WTC11 (cell line): ENCODE measurements around the gene RTL5. TPM values are rescaled to one million over a fixed set of nuclear protein-coding genes. Genes with fewer than 3 reads are reported as not detected.

Source experiments
- ATAC-seq: fragments of 200-7000 bp; cut with Tn5 transposase; 2 replicates; pipeline ENCODE4 v1.10.0; 2021; ENCODE audit warnings: mild to moderate bottlenecking, moderate library complexity
- CTCF ChIA-PET: fragments of 300-600 bp; sonication (Branson Sonifier 250); formaldehyde crosslinking; loops from one replicate; lab custom pipeline; 2021; ENCODE audit warnings: antibody characterized with exemption; lab: Charles Lee
- POLR2A ChIA-PET: fragments of 350-600 bp; sonication (Branson Sonifier 250); formaldehyde crosslinking; loops from one replicate; lab custom pipeline; 2021; ENCODE audit warnings: antibody characterized with exemption; lab: Charles Lee
- DNase-seq: peaks from one replicate; pipeline ENCODE4 v3.0.0; 2021; ENCODE audit warnings: low spot score
- H3K27ac Mint-ChIP-seq: 2 replicates; pipeline ENCODE4 v1.8.0; 2021; ENCODE audit warnings: mixed read lengths
- H3K27me3 Mint-ChIP-seq: 2 replicates; pipeline ENCODE4 v1.8.0; 2021; ENCODE audit warnings: low read depth, mild to moderate bottlenecking, moderate library complexity, mixed read lengths
- H3K36me3 Mint-ChIP-seq: 2 replicates; pipeline ENCODE4 v1.8.0; 2021; ENCODE audit warnings: mixed read lengths
- H3K4me1 Mint-ChIP-seq: 2 replicates; pipeline ENCODE4 v1.8.0; 2022; ENCODE audit warnings: mixed read lengths
- H3K4me3 Mint-ChIP-seq: 2 replicates; pipeline ENCODE4 v1.8.0; 2021; ENCODE audit warnings: mild to moderate bottlenecking, moderate library complexity, mixed read lengths
- H3K9me3 Mint-ChIP-seq: 2 replicates; pipeline ENCODE4 v1.8.0; 2021; ENCODE audit warnings: mixed read lengths
- ATF1 ChIP-seq: sonication (generic); formaldehyde crosslinking; IDR thresholded peaks from 2 replicates; pipeline ENCODE4 v1.8.1; 2023; ENCODE audit warnings: mild to moderate bottlenecking, moderate library complexity, missing genetic modification reagents
- CBFB ChIP-seq: sonication (generic); formaldehyde crosslinking; IDR thresholded peaks from 2 replicates; pipeline ENCODE4 v1.8.1; 2022; ENCODE audit warnings: mild to moderate bottlenecking, low read depth, missing genetic modification reagents
- ELF4 ChIP-seq: sonication (generic); formaldehyde crosslinking; IDR thresholded peaks from 2 replicates; pipeline ENCODE4 v1.8.1; 2022; ENCODE audit warnings: low read depth, mild to moderate bottlenecking, moderate library complexity, missing genetic modification reagents
- ERG ChIP-seq: fragments of 250-450 bp; sonication (Bioruptor Pico); IDR thresholded peaks from 2 replicates; pipeline ENCODE4 v1.8.0; 2021; ENCODE audit warnings: mild to moderate bottlenecking
- FOXP4 ChIP-seq: sonication (generic); formaldehyde crosslinking; IDR thresholded peaks from 2 replicates; pipeline ENCODE4 v1.8.0; 2022; ENCODE audit warnings: mild to moderate bottlenecking, missing genetic modification reagents
- IRF2 ChIP-seq: sonication (generic); formaldehyde crosslinking; IDR thresholded peaks from 2 replicates; pipeline ENCODE4 v1.8.0; 2022; ENCODE audit warnings: low read depth, missing genetic modification reagents, borderline replicate concordance
- JAZF1 ChIP-seq: fragments of 250-450 bp; sonication (Bioruptor Pico); IDR thresholded peaks from 2 replicates; pipeline ENCODE4 v1.9.0; 2021; ENCODE audit warnings: moderate library complexity, mild to moderate bottlenecking, inconsistent platforms
- OVOL2 ChIP-seq: fragments of 250-450 bp; sonication (Bioruptor Pico); IDR thresholded peaks from 2 replicates; pipeline ENCODE4 v1.9.0; 2021; ENCODE audit warnings: mild to moderate bottlenecking, borderline replicate concordance
- RORB ChIP-seq: fragments of 250-450 bp; sonication (Bioruptor Pico); IDR thresholded peaks from 2 replicates; pipeline ENCODE4 v1.9.0; 2021; ENCODE audit warnings: mild to moderate bottlenecking
- ZBTB21 ChIP-seq: sonication (generic); formaldehyde crosslinking; IDR thresholded peaks from 2 replicates; pipeline ENCODE4 v1.8.1; 2023; ENCODE audit warnings: mild to moderate bottlenecking, missing genetic modification reagents, borderline replicate concordance
- ZNF423 ChIP-seq: fragments of 250-450 bp; sonication (Bioruptor Pico); IDR thresholded peaks from 2 replicates; pipeline ENCODE4 v2.1.2; 2022; ENCODE audit warnings: mild to moderate bottlenecking, moderate library complexity
- total RNA-seq: library from RNA; stranded (reverse); gene quantifications from 3 replicates; pipeline ENCODE4 v1.2.3, GENCODE V29; 2021
- TF ChIP-seq, protein P1 (sequence below): sonication (generic); formaldehyde crosslinking; IDR thresholded peaks from 2 replicates; pipeline ENCODE4 v1.8.0; 2022; ENCODE audit warnings: mild to moderate bottlenecking, missing genetic modification reagents
- TF ChIP-seq, protein P2 (sequence below): fragments of 250-450 bp; sonication (Bioruptor Pico); IDR thresholded peaks from 2 replicates; pipeline ENCODE4 v1.9.0; 2021; ENCODE audit warnings: mild to moderate bottlenecking
- TF ChIP-seq, protein P3 (sequence below): fragments of 200-600 bp; IDR thresholded peaks from 2 replicates; pipeline ENCODE4 v1.8.0; 2022; ENCODE audit warnings: antibody characterized with exemption

Gene RTL5
- total RNA-seq, 1 experiment from 2014 or later: 1.3 TPM

- no peak for ATAC-seq
- ChIA-PET CTCF (interaction anchor here (1.8 kb wide), 1 partner anchor 15 kb away, joined by 4 read pairs; no protein-coding TSS in a partner anchor), POLR2A (interaction anchor here (0.6 kb wide), 1 partner anchor 1257 kb away, joined by 4 read pairs; no protein-coding TSS in a partner anchor)
- no peak for DNase-seq
- Mint-ChIP-seq H3K36me3 (peaks cover 14% of the 10 kb centered on the region), H3K4me1 (peaks cover 41% of the 10 kb centered on the region), H3K9me3 (no peaks in the 10 kb centered on the region), H3K27ac (no peak overlapping the region), H3K4me3 (no peak overlapping the region), H3K27me3 (peaks cover 55% of the 10 kb centered on the region)
- no peak for TF ChIP-seq OVOL2 (CRISPR knock-in tag)
- TF ChIP-seq ELF4: no peak
- TF ChIP-seq FOXP4 (CRISPR knock-in tag): no peak
- TF ChIP-seq ATF1 (CRISPR knock-in tag): no peak
- TF ChIP-seq JAZF1: no peak
- no peak for TF ChIP-seq ZNF423 (CRISPR knock-in tag)
- TF ChIP-seq RORB (CRISPR knock-in tag): no peak
- no peak for TF ChIP-seq ZBTB21
- no peak for TF ChIP-seq CBFB
- TF ChIP-seq ERG (CRISPR knock-in tag): no peak
- TF ChIP-seq, protein P1, sequence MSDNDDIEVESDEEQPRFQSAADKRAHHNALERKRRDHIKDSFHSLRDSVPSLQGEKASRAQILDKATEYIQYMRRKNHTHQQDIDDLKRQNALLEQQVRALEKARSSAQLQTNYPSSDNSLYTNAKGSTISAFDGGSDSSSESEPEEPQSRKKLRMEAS: no peak
- TF ChIP-seq, protein P2, sequence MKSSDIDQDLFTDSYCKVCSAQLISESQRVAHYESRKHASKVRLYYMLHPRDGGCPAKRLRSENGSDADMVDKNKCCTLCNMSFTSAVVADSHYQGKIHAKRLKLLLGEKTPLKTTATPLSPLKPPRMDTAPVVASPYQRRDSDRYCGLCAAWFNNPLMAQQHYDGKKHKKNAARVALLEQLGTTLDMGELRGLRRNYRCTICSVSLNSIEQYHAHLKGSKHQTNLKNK: no peak
These were observed 2.1 kb downstream of the RTL5 start for GRCh38 chrX:72129661-72130060.

- Mint-ChIP-seq H3K4me3 (no peak overlapping the region), H3K9me3 (no peaks in the 10 kb centered on the region), H3K27me3 (peaks cover 53% of the 10 kb centered on the region), H3K27ac (no peak overlapping the region), H3K4me1 (peaks cover 49% of the 10 kb centered on the region), H3K36me3 (peaks cover 14% of the 10 kb centered on the region)
- ATAC-seq: peak; percentile 45
- ChIA-PET CTCF (interaction anchor here (1.8 kb wide), 1 partner anchor 14 kb away, joined by 4 read pairs; no protein-coding TSS in a partner anchor), POLR2A (no interaction called here)
- TF ChIP-seq, protein P3, sequence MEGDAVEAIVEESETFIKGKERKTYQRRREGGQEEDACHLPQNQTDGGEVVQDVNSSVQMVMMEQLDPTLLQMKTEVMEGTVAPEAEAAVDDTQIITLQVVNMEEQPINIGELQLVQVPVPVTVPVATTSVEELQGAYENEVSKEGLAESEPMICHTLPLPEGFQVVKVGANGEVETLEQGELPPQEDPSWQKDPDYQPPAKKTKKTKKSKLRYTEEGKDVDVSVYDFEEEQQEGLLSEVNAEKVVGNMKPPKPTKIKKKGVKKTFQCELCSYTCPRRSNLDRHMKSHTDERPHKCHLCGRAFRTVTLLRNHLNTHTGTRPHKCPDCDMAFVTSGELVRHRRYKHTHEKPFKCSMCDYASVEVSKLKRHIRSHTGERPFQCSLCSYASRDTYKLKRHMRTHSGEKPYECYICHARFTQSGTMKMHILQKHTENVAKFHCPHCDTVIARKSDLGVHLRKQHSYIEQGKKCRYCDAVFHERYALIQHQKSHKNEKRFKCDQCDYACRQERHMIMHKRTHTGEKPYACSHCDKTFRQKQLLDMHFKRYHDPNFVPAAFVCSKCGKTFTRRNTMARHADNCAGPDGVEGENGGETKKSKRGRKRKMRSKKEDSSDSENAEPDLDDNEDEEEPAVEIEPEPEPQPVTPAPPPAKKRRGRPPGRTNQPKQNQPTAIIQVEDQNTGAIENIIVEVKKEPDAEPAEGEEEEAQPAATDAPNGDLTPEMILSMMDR: 0 out of 2 replicates have a peak, but pooled peaks have one; percentile 34
- TF ChIP-seq IRF2 (CRISPR knock-in tag): no peak
- DNase-seq: peak; percentile 55
These were observed 2.8 kb downstream of the RTL5 start for GRCh38 chrX:72128881-72129280.

GRCh38 chrX:72128183-72128834 lies 3.4 kb downstream of the RTL5 start:
- DNase-seq (no peak), ATAC-seq (no peak)
- Mint-ChIP-seq H3K36me3 (peaks cover 12% of the 10 kb centered on the region), H3K27me3 (peaks cover 48% of the 10 kb centered on the region), H3K27ac (no peak overlapping the region), H3K4me3 (no peak overlapping the region), H3K9me3 (no peaks in the 10 kb centered on the region), H3K4me1 (peaks cover 55% of the 10 kb centered on the region)
- CTCF ChIA-PET: interaction anchor here (3.4 kb wide), 1 partner anchor 110 kb away, joined by 18 read pairs; no protein-coding TSS in a partner anchor
- POLR2A ChIA-PET: no interaction called here
- no peak for TF ChIP-seq JAZF1
- no peak for TF ChIP-seq IRF2 (CRISPR knock-in tag)
